HG03045 (cell line): ENCODE data around the gene PERM1.

Experiments used
- ATAC-seq: cut with Tn5 transposase; IDR thresholded peaks from one replicate; pipeline ENCODE4 v1.9.1; 2021; ENCODE audit warnings: mild to moderate bottlenecking, moderate library complexity; ENCODE audit not compliant: unreplicated experiment

The PERM1 gene

DNA sequence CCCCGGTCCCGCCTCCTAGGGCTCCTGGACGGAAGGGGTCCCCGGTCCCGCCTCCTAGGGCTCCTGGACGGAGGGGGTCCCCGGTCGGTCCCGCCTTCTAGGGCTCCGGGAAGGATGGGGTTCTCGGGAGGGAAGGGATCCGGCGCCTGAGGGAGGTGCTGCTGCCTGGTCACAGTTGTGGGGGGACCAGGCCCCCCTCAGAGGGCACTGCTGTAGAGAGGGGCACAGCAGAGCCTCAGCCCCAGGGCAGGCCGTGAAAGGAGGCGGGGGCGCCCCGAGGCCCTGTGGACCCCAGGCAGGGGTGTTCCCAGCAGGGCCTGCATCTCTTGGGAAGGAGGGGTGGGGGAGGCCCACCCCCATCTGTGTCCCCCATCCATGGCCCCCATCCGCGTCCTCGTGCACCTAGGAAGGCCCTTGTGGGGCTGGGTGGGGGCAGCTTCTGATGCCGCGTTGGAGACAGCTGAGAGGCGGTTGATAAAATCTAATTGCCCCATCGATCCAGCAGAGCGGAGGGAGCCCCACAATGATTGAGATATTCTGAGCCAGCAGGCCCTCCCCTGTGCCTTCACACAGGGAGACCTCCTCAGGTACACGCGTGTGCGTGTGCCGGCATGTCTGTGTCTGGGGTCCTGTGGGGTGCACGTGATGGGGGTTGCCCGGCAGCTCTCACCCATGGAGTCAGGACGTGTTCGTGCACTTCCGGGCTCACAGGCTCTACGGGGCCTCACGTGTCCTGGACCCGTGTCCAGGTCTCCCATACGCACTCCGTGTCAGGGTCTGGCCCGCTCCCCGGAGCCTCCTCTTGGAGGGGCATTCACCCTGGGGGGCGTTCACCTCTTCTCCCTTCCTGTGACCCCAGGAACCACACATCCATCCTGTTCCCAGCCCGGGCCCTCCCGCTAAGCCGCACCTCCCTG, 45.3 kb downstream of the PERM1 start:
- no peak for ATAC-seq

DNA sequence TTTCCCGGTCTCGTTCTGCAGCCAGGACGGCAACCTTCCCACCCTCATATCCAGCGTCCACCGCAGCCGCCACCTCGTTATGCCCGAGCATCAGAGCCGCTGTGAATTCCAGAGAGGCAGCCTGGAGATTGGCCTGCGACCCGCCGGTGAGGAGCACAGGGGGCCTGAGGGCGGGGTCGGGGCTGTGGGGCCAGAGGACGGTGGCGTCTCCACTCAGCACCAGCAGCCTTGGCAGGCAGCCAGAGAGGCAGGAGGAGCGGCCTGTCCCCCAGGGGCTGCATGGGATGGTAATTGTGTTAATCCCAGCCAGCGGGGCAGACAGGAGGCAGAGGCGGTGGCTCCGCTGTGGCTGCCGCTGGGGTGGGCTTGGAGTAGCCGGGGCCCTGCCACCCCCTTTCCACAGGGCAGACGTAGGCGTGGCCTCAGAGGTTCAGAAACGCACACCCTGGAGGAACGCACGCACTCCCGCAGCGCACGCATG, 46.1 kb downstream of the PERM1 start:
- ATAC-seq: no peak

DNA sequence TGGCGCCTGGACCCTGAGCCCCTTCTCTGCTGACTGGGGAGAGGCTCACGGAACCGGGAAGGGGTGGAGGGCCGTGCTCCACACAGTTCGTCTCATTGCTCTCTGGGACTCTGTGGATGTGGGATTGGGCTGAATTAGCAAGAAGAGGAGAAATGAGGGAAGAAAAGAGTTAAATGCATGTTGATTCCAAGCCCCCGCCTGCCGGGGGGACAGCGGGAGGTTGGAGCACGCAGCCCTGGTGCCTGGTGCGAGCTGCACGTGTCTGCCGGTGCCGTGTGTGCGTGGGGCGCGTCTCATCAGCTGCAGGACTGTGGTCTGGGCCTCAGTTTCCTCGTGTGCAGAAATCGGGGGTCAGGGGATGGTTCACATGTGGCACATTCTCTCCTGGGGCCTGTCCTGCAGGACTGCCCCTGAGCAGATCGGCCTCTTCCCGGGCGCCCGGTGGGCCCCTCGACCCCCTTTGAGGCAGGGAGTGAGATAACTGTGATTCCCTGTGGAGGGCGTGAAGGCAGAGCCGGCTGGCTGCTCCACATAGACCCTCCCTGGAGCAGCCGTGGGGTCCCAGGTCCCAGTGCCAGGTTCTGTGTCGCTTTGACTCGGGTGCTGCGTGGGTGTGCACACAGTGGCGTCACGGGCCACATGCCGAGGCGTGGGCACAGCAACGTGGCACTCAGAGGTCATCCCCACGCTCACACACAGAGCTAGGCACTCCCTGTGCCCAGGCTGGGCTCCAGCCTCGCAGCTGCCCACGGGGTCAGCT, 46.7 kb downstream of the PERM1 start:
- ATAC-seq: no peak

DNA sequence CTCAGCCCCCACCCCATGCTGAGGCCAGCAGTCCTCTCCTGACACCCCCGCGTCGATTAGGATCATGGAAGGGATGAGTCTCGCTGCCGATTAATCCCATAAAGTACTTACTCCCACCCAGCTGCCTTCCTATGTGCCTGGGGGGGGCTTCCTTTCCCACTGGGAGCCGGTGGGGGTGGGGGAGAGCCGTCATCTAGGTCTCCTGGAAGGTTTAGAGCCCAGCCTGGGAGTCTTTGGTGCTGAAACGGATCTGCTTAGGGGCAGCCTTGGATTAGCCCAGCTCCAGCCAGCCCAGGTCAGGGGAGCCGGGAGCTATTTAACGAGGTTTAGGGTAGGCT, 48.3 kb downstream of the PERM1 start:
- no peak for ATAC-seq

GRCh38 chr1:932776-933602, 48.9 kb downstream of the PERM1 start:
- ATAC-seq: no peak

DNA sequence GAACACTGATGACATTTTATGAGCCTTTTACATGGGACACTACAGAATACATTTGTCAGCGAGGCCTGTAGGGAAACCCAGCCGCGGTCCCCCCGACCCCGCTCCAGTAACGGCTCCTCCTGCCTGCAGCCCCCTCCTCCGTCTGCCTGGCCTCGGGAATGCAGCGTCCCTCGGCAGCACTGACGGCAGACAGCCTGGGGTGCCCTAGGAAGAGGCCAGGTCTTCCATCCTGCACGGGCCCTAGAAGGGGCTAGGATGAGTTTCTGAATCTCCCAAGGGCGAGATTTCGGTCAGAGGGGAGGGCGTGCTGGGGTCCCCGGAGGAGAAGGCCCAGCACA, 49.8 kb downstream of the PERM1 start:
- ATAC-seq: no peak

DNA sequence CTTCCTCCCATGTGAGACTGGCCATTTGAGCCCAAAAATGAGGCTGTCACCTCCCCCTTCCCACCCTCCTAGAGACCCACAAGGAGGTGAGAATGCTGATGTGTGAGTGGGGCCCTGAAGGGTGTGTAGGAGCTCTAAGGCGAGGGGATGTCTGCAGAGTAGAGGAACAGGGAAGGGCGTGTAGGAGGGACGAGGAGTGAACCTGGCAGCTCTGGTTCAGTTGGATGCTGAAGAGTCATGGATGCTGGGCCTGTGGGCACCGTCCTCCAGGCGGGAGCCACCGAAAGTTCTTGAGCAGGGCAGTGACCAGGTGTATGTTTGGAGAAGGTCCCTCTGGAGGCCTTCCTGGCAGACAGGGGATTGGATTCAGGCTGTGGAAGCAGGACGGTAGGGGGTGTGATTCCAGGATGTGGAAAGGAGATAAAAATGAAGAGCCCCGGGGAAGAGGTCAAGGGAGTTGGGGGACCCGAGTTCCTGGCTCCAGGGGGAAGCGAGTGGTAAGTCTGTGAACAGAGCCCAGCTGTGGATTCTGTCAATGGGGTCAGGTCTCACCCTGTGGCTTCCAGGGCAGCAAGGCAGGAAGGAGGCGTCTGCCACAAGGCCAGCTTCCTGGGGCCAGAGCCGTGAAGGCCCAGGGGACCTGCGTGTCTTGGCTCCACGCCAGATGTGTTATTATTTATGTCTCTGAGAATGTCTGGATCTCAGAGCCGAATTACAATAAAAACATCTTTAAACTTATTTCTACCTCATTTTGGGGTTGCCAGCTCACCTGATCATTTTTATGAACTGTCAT, 50.3 kb downstream of the PERM1 start:
- ATAC-seq: no peak

DNA sequence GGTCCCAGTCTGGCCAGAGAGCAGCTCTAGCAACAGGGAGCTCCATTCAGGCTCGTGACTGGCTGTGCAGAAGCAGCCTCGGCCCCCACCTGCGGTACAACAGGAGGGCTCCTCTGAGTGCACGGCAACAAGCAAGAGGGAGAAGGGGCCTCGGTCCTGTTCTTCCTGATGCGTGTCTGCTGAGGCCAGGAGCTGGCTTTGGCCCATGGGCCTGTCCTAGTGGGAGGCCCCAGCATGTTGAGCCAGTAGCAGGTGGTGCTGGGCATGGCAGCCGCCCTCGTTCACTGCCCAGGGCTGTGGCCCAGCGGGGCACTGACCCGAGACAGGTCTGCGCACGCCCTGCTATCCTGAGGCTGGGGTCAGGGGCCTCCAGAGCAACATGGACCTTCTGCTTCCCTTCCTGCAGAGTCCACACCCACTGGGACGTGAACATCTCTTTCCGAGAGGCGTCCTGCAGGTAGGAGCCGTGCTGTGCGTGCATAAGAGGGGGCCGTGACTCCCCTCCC, 51.2 kb downstream of the PERM1 start:
- ATAC-seq: no peak

DNA sequence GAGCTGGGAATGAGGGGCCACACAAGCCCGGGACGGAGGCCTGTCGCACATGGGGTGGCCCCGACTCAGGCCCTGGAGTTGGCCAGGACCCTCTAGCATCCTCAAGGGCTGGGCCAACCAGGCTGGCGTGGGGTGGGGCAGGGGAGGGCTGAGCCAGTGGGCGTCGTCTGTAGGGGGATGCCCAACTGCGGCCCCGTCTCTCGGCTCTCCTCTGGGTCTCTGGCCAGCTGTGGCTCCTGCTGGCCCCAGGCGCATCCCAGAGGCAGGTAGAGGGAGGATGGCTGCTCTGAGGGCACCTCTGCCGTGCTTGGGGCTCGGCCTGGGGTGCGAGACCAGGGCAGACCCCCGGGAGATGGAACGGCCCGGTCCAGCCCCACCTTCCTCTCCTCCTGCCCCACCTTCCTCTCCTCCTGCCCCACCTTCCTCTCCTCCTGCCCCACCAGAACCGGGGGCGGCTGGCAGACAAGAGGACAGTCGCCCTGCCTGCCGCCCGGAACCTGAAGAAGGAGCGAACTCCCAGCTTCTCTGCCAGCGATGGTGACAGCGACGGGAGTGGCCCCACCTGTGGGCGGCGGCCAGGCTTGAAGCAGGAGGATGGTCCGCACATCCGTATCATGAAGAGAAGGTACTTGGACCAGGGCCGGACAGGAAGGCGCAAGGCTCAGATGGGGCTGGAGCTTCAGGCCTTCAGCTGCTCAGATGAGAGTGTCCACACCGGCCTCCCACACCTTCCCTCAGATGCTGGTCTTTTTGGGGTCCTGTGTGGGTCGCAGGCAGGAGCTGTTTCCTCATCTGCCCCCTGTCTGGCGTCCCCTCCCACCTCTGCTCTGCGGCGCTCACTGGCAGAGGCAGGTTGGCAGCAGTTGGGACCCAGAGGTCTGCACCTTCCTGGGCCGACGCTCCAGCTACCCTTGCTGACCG, 51.9 kb downstream of the PERM1 start:
- no peak for ATAC-seq

DNA sequence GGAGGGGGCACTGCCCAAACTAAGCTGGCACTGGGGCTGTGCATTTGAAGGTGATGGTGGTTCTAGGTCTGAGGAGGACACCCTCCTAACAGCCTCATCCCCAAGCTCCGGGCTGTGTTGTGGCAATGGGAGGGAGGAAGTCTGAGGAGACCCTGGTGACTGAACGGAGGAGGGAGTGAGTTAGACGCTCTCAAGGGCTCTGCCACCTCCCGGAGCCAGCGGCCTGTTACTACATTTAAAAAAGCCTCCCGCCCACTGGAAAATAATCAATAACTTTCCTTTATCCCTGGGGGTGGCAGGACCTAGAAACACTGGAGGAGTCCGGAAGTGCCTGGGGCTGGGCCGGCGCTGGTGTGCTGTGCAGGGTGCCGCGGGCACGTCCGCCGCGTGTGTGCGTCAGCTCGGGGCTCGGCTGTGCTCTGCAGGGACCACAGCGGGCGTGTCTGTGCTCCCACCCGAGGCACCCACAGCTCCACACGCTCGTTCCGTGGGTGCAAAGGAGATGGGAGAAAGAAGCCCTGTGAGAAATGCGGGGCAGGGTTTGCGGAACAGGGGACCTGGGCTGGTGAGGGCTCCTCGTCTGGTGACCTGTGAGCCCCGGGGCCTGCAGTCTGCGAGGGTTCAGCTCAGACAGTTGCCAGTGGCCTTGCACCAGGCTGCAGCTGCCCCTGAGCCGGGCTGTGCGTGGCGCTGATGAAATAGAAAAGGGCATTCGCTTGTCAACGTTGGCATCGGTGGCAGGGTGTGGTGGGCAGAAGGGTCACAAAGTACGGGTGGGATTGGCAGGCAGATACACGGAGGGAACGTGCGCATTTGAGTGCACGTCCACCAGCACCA, 52.9 kb downstream of the PERM1 start:
- no peak for ATAC-seq

DNA sequence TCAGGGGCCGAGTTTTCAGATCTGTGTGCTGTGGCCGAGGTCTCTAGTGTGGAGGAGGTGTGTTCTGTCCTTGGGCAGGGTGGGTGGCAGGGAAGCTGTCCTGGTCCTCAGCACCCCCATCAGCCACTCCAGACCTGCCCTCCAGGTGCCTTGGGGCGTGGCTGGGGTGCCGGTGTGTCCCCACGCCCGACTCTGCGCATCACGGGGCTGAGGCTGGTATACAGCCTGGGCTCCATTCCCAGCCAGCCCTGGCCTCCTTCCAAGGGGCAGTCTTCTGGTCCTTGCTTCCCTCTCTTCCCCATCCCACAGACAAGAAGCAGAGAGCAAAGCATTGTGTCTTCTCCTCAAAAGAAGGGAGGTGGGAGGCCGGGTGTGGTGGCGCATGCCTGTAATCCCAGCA, 54.1 kb downstream of the PERM1 start:
- ATAC-seq: no peak

DNA sequence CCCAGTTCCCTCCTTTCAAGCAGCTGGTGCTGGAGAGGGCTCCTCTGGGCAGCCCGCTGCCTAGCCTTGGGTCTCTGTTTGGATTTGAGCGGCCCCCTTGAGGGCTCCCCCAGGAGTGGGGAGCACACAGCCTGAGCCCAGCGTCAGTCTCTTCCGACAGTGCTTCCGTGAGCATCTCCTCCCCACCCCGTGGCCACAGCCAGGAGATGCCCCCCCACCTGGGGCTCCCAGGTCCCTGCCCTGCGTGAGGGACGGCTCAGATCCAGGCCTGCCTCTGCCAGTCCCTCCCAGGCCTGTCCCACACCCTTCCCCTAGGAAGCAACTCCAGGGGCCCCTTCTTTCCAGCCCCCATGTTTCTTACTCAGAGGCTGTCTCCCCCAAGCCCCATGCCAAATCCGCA, 54.7 kb downstream of the PERM1 start:
- ATAC-seq: no peak

- ATAC-seq: no peak
Measured at GRCh38 chr1:925561-926421, 56.1 kb downstream of the PERM1 start.
